Keratinocyte (primary cell): ENCODE measurements around the gene ITGA3. TPM values are rescaled to one million over a fixed set of nuclear protein-coding genes. Genes with fewer than 3 reads are reported as not detected.

Experiments used
- DNase-seq: peaks from one replicate; pipeline ENCODE4 v3.0.0-alpha.2; 2011; ENCODE audit warnings: low read depth, missing footprints, low spot score
- FAIRE-seq: peaks from 2 replicates; lab custom pipeline; 2011; peaks lifted over from hg19 to GRCh38; lab: Jason Lieb, UNC
- H2AFZ ChIP-seq: 2 replicates; pipeline ENCODE4 v1.6.0; 2012; ENCODE audit warnings: low read length, control low read depth, inconsistent platforms; ENCODE audit not compliant: control insufficient read depth
- H3K27ac ChIP-seq: 2 replicates; pipeline ENCODE4 v1.5.1; 2011; ENCODE audit warnings: low read length; ENCODE audit not compliant: control insufficient read depth, insufficient read depth
- H3K27me3 ChIP-seq: 3 replicates; pipeline ENCODE4 v1.6.0; 2011; ENCODE audit warnings: low read length; ENCODE audit not compliant: control insufficient read depth, insufficient read depth; ENCODE audit errors: extremely low read depth
- H3K36me3 ChIP-seq, 2 experiments: 2 replicates in 1 of 2; 3 replicates in 1 of 2; pipeline ENCODE4 v1.5.1; 2011; ENCODE audit warnings: low read length in 2 of 2, mild to moderate bottlenecking in 1 of 2; ENCODE audit not compliant: control insufficient read depth in 2 of 2, insufficient read depth in 2 of 2; ENCODE audit errors: extremely low read depth in 1 of 2
- H3K4me1 ChIP-seq: 3 replicates; pipeline ENCODE4 v1.5.1; 2011; ENCODE audit warnings: low read length; ENCODE audit not compliant: control insufficient read depth, insufficient read depth; ENCODE audit errors: extremely low read depth
- H3K4me2 ChIP-seq: 3 replicates; pipeline ENCODE4 v1.6.0; 2011; ENCODE audit warnings: low read depth, low read length; ENCODE audit not compliant: control insufficient read depth, insufficient read depth; ENCODE audit errors: extremely low read depth
- H3K4me3 ChIP-seq, 3 experiments: fragments of 200-600 bp in 1 of 3; sonication (generic) in 1 of 3; 2 replicates in 2 of 3; 3 replicates in 1 of 3; pipeline ENCODE4 v1.5.1; 2011 to 2016; ENCODE audit warnings: low read length in 3 of 3, mild to moderate bottlenecking in 3 of 3, control low read depth in 2 of 3, inconsistent platforms in 1 of 3, low read depth in 1 of 3, mixed read lengths in 1 of 3, mixed run types in 1 of 3, moderate library complexity in 1 of 3; ENCODE audit not compliant: control insufficient read depth in 2 of 3, insufficient read depth in 2 of 3; ENCODE audit errors: extremely low read depth in 1 of 3
- H3K79me2 ChIP-seq: 2 replicates; pipeline ENCODE4 v1.6.0; 2012; ENCODE audit warnings: low read length; ENCODE audit not compliant: control insufficient read depth, insufficient read depth
- H3K9ac ChIP-seq: 3 replicates; pipeline ENCODE4 v1.6.0; 2011; ENCODE audit warnings: low read length; ENCODE audit not compliant: control insufficient read depth, insufficient read depth; ENCODE audit errors: extremely low read depth
- H3K9me1 ChIP-seq: 3 replicates; pipeline ENCODE4 v1.6.0; 2011; ENCODE audit warnings: low read length; ENCODE audit not compliant: control insufficient read depth, insufficient read depth; ENCODE audit errors: extremely low read depth
- H3K9me3 ChIP-seq: 2 replicates; pipeline ENCODE4 v1.5.1; 2012; ENCODE audit warnings: low read depth, low read length; ENCODE audit not compliant: control insufficient read depth
- H4K20me1 ChIP-seq: 3 replicates; pipeline ENCODE4 v1.6.0; 2011; ENCODE audit warnings: low read length; ENCODE audit not compliant: control insufficient read depth, insufficient read depth; ENCODE audit errors: extremely low read depth
- EZH2 ChIP-seq: IDR thresholded peaks from one replicate; pipeline ENCODE4 v1.6.1; 2012; ENCODE audit warnings: inconsistent platforms, mild to moderate bottlenecking, low read length, moderate library complexity
- dilution Hi-C: fragments of 300-500 bp; cut with MboI; formaldehyde crosslinking; loops from one replicate; pipeline ENCODE4 v1.7.0; 2020; ENCODE audit warnings: low sequenced_read_pairs; ENCODE audit not compliant: extremely low pct_ligation_motif_present
- polyA plus RNA-seq, 5 experiments: library from polyadenylated mRNA; depleted of rRNA in 3 of 5; stranded (reverse) in 3 of 5; stranded (forward) in 1 of 5; unstranded in 1 of 5; fragments of >200 nt; gene quantifications; 1 replicate in 1 of 5; 2 replicates in 3 of 5; 3 replicates in 1 of 5; pipeline versions ENCODE4 v1.2.1 to v1.2.3, GENCODE V29; 2011 to 2012; ENCODE audit warnings: missing spikeins in 2 of 5, low read depth in 1 of 5, low replicate concordance in 1 of 5
- TF ChIP-seq, protein P1 (sequence below), 3 experiments: IDR thresholded peaks in 1 of 3; conservative IDR thresholded peaks in 1 of 3; optimal IDR thresholded peaks in 1 of 3; 2 replicates in 2 of 3; 3 replicates in 1 of 3; pipeline versions ENCODE3 to v1.5.1; 2011; ENCODE audit warnings: low read length in 3 of 3, mild to moderate bottlenecking in 3 of 3, moderate library complexity in 2 of 3, control low read depth in 1 of 3, inconsistent platforms in 1 of 3; ENCODE audit not compliant: insufficient read depth in 2 of 3; ENCODE audit errors: extremely low read depth in 1 of 3

Gene ITGA3
- polyA plus RNA-seq, 1 donor (not counting 4 experiments of a cell fraction or from before 2014, with no cell fraction given) = 427 TPM

DNA sequence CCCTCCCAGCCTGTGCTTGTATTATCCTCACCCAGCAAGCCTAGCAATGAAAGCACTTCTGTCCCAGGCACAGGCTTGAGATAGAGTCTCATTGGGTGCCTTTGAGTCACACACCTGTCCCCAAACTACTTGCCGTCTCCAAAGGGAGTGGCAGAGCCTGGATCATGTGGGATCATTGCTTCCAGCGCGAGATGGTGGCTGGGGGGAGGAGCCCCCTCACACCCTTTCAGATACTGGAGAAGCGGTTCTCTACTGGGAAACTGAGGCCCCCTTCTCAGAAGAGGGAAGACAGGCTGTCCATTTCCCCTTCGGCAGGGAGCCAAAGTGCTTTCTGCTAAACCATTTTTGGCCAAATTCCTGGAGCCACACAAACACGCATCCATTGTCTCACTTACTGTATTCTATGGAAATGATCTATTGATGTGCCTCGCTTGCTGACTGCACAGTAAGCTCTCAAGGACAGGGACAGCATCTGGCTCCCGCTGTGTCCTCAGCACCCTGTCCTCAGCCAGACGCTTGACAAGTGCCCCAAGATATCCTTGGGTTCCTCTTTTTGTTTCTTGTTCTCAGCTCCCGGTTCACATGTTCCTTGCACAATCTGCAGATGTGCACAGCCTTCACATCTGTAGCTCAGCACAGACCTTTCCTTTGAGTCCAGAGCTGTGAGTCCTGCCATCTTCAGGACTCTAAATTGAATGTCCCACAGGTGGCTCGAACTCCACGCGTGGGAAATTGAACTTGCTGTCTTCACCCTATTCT, 34.9 kb upstream of the ITGA3 start:
- TF ChIP-seq EZH2 = no peak
- TF ChIP-seq, protein P1, sequence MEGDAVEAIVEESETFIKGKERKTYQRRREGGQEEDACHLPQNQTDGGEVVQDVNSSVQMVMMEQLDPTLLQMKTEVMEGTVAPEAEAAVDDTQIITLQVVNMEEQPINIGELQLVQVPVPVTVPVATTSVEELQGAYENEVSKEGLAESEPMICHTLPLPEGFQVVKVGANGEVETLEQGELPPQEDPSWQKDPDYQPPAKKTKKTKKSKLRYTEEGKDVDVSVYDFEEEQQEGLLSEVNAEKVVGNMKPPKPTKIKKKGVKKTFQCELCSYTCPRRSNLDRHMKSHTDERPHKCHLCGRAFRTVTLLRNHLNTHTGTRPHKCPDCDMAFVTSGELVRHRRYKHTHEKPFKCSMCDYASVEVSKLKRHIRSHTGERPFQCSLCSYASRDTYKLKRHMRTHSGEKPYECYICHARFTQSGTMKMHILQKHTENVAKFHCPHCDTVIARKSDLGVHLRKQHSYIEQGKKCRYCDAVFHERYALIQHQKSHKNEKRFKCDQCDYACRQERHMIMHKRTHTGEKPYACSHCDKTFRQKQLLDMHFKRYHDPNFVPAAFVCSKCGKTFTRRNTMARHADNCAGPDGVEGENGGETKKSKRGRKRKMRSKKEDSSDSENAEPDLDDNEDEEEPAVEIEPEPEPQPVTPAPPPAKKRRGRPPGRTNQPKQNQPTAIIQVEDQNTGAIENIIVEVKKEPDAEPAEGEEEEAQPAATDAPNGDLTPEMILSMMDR (optimal IDR thresholded peaks at IDR 0.05 in 1 of 3, IDR thresholded peaks at IDR 0.05 in 1 of 3, conservative IDR thresholded peaks at IDR 0.05 in 1 of 3; ENCODE audit: extremely low read depth in 1 of 3, insufficient read depth in 2 of 3, low read length in 3 of 3) = no peak
- Histone ChIP-seq H3K9me3 (peaks cover 13% of the 10 kb centered on the region), H4K20me1 (no peaks in the 10 kb centered on the region), H3K79me2 (no peaks in the 10 kb centered on the region), H3K4me1 (peaks cover 7% of the 10 kb centered on the region), H3K27me3 (no peaks in the 10 kb centered on the region), H3K36me3 (no peaks in the 10 kb centered on the region), H3K4me3 (no peak overlapping the region), H2AFZ (no peak overlapping the region), H3K9me1 (no peaks in the 10 kb centered on the region), H3K9ac (no peak overlapping the region), H3K27ac (no peak overlapping the region), H3K4me2 (no peak overlapping the region)
- no peak for DNase-seq
- FAIRE-seq = no peak
- dilution Hi-C loops = no loop called here

- DNase-seq (no peak), FAIRE-seq (no peak)
- Histone ChIP-seq H3K4me1 (peaks cover 14% of the 10 kb centered on the region), H3K4me2 (no peak overlapping the region), H4K20me1 (no peaks in the 10 kb centered on the region), H3K9me3 (peaks cover 13% of the 10 kb centered on the region), H3K36me3 (no peaks in the 10 kb centered on the region), H3K79me2 (no peaks in the 10 kb centered on the region), H3K9me1 (no peaks in the 10 kb centered on the region), H3K27ac (no peak overlapping the region), H2AFZ (no peak overlapping the region), H3K9ac (no peak overlapping the region), H3K27me3 (no peaks in the 10 kb centered on the region), H3K4me3 (no peak overlapping the region)
- TF ChIP-seq, protein P1 (optimal IDR thresholded peaks at IDR 0.05 in 1 of 3, IDR thresholded peaks at IDR 0.05 in 1 of 3, conservative IDR thresholded peaks at IDR 0.05 in 1 of 3; ENCODE audit: extremely low read depth in 1 of 3, insufficient read depth in 2 of 3, low read length in 3 of 3) = no peak
- TF ChIP-seq EZH2 = no peak
- dilution Hi-C loops = no loop called here
These were observed 34.1 kb upstream of the ITGA3 start for GRCh38 chr17:50021681-50022370.
